GM23248 (cell line): Measurements from ENCODE around the gene PGA5.

Experiments used
- EZH2 ChIP-seq: fragments of 200-600 bp; sonication (generic); IDR thresholded peaks from 2 replicates; pipeline ENCODE4 v1.6.1; 2018; ENCODE audit warnings: antibody characterized with exemption, mild to moderate bottlenecking; ENCODE audit not compliant: insufficient read depth, poor library complexity, severe bottlenecking
- EZH2phosphoT487 ChIP-seq: fragments of 200-600 bp; sonication (generic); IDR thresholded peaks from 2 replicates; pipeline ENCODE4 v1.6.1; 2018; ENCODE audit warnings: antibody characterized with exemption, moderate library complexity, mild to moderate bottlenecking, low read depth; ENCODE audit not compliant: insufficient read depth

DNA sequence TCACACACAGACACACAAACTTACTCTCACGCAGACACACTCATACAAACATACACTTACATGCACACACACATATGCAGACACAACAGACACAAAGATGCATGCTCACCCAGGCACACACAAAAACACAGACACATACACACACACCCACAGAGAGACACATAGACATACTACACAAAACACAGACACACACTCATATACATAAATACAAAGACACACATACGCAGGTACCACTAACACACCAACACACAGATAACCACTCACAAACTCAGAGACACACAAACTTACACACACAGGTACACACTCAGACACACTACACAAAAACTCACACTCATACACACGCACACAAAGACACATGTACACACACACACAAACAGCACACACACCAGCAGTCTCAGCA, 31.8 kb downstream of the PGA5 start:
- TF ChIP-seq EZH2phosphoT487, result no peak
- no peak for TF ChIP-seq EZH2
